Ammon's horn (tissue), 1 donor: ENCODE data around the gene ACVR1C.

Experiments
- DNase-seq: peaks from one replicate; pipeline ENCODE4 v3.0.0-alpha.2; 2016; ENCODE audit warnings: low spot score

ACVR1C gene

DNA sequence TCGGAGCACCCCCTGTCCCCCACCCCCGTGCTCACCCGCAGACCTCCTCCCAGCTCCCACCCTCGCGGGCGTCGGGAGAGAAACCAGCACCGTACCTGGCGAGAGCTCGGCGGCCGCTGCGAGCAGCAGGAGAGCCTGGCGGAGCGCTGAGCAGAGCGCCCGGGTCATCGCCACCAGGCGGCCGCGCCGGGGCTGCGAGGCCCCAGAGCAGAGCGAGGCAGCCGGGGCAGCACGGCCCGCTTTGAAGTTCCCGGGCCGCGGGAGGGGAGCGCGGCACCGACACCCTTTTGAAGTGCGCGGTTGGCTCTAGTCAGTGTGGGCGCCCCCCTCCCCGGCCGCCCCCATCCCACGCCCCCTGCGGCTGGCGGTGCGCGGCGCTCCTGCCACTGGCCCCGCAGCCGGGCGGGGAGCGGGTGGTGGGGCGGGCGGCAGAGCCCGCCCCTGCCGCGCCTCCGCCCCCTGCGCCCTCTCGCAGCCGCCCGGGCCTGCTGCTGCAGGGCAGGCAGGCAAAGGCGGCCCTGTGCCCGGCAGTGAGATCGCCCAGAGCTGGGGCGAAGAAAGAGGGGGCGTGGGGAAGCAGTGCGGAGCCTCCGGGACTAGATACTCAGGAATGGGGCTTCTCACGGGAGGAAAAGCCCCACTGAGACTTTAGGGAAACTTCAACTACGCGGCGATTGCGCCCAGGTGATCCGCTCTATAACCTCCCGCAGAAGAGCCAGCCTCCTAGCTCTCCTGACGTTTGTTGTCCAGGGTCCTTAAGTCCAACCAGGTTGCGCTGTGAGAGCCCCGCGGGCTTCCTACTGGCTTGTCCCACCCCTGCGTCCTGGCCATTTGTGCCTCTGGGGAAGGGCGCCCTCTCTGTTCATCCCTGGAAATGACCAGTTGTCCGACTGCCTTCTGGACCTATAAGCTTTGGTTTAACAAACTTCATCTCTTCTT, at the start of gene ACVR1C:
Gene ACVR1C, minus strand, starts transcription at position 388 of the 939 bp plus-strand sequence. Its CDS starts 220 bp downstream, at position 168.
- peak; percentile 85 for DNase-seq

DNA sequence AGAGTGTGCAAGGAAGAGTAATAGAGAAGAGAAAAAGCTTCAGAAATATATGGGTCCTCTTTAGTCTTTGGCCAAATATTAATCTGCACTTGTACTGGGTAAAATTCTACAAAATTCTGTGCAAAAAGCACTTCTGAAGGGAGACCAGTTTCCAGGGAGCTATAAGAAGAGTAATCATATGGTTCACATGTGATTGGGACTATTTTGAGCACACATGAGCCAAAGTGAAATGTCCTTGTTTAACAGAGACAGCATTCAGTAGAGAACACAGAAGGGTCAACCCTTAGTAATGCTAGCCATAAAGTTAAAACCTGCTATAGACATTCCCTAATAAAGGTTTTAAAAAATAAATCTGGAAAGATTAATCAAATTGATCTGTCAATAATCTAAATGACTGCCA, 49.3 kb upstream of the ACVR1C start:
- no peak for DNase-seq

DNA sequence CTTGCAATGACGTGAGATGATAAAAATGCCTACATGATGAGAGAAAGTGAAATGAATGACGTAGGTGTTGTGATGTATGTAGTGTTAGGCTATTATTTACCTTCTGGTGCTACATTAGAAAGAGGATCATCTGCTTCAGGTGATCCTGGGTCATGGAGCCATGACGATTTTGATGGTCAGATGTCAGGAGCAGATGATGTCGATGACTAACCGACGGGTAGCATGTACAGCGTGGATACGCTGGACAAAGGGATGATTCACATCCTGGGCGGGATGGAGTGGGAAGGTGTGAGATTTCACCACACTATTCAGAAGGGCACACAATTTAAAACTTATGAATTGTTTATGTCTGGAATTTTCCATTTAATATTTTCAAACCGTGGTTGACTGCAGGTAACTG, 43.5 kb upstream of the ACVR1C start:
- DNase-seq, result no peak

DNA sequence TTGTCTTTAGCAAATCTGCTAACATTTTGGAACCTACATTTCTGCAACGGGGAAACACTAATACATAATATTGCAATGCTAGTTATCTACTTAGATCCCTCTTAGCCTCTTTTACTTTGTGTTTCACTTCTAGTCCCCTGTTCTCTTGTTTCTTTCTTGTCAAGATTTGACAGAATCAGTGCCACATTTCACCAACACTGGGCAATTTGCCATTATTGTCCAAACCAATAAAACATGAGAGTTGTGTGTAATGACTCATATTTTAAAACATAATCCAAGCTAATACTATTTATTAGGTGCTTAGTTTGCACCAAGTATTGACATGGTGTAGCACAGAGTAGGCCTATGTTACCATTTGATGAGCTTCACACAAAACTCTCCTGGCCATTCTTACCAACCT, 33.7 kb upstream of the ACVR1C start:
- DNase-seq, result no peak

DNA sequence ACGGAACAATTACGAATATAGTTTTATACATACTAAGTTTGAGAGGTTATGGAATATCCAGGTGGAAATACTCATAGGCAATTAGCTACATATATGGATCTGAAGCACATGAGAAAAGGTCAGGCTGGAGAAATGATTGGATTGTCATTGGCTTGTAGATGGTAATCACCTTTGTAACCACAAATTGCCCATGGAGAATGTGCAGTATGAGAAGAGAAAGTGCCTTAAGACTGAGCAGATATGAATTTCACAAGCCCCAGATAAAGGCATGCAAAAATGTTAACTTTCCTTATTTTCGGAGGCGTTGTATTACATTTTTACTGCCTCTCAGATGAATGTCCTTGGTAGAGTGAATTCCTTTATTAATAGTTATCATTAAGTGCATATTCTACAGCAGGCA, 33.1 kb upstream of the ACVR1C start:
- DNase-seq, result no peak

- DNase-seq, result no peak
Measured at GRCh38 chr2:157657858-157658257, 29.2 kb upstream of the ACVR1C start.

DNA sequence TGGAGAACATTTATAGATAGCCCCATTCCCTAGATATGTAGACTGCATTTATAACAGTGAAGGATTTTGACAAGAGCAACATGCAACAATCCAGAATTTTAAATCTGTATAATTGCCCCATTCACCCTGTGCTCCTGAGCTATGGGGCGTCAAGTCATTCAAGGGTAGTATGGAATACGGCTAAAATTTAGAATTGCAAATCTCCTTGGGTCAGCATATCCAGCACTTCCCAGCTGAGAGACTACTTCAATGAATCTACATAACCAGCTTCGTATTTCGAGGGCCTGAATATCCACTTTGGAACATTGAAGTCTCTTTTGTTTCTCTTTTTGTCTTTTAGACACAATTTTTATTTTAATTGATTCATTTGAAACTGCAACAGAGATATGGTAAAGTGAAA, 28.4 kb upstream of the ACVR1C start:
- DNase-seq, result no peak

- DNase-seq, result peak; percentile 28
Measured at GRCh38 chr2:157644776-157645175, 16.1 kb upstream of the ACVR1C start.

- no peak for DNase-seq
Measured at GRCh38 chr2:157631861-157632260, 3.2 kb upstream of the ACVR1C start.

DNA sequence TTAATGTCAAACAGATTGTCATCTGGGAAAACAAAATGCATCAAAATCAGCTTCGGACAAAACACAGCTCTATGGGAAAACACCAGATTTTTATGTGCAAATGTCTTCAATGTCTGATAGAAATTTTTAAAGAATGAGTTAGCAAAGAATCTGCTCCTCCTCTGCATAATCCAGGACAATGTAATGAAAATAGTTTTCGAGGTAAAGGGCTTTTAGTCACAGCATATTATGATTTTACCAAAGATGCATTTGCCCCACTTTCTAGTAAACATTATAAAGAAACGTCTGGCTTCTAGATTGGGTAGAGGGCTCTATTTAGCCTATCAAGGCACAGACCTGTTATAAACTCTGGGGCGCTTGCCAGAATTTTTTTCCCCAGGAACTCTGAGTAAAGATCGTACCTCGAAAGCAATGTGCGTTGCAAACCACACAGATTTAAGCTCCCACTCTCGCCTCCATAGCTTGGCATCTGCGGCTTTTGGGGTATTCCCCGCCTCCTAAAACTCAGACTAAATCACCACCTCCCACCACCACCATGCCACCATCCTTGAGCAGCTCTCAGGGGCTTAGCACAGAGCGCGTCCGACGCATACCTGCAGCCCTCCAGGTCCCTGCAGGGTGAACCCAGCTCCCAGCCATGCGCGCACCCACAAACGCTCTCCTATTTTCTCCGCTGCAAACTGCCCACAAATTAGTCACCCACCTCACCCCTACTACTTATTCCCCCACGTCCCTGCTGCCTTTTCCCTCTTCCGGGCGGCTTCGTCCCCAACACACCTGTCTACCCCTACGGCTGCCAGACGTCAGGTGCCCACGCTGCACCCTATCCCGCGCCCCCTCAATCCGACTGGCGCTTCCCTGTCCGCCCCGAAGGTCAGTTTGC, 829 bp downstream of the ACVR1C start:
- DNase-seq, result peak; percentile 16

DNA sequence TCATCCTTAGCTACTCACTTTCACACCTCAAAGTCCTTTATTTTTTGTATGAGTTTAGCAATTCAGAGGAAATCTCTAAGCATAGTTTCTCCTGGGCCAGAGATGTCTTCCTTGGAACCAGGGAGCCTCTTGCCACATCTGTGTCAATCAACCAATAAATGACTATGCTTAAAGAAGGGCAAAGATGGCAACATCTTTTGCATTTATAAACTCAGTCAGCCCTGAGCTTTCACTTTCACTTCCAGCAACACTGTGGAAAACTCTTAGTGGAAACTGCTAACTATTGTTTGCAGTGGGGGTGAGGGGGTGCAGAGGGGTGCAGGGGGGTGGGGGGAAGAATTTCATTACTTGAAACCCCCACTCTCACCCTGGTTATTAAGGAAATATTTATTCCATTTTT, 3.4 kb downstream of the ACVR1C start:
- no peak for DNase-seq

- DNase-seq, result no peak
Measured at GRCh38 chr2:157620956-157621355, 7.7 kb downstream of the ACVR1C start.

GRCh38 chr2:157611726-157612125, 16.9 kb downstream of the ACVR1C start:
- DNase-seq, result no peak

- DNase-seq, result no peak
Measured at GRCh38 chr2:157611110-157611509, 17.6 kb downstream of the ACVR1C start.

DNA sequence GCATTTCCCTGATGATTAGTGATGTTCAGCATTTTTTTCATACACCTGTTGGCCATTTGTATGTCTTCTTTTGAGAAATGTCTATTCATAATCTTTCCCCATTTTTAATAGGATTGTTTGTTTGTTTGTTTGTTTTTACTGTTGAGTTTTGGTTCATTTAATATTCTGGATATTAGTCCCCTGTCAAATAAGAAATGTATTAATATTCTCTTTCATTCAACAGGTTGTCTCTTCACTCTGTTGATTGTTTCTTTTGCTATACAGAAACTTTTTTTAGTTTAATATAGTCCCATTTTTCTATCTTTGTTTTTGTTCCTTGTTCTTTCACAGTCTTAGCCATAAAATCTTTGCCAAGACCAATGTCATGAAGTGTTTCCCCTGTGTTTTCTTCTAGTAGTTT, 22.1 kb downstream of the ACVR1C start:
- no peak for DNase-seq

GRCh38 chr2:157603198-157603597, 25.5 kb downstream of the ACVR1C start:
- no peak for DNase-seq

GRCh38 chr2:157601807-157602206, 26.9 kb downstream of the ACVR1C start:
- no peak for DNase-seq

DNA sequence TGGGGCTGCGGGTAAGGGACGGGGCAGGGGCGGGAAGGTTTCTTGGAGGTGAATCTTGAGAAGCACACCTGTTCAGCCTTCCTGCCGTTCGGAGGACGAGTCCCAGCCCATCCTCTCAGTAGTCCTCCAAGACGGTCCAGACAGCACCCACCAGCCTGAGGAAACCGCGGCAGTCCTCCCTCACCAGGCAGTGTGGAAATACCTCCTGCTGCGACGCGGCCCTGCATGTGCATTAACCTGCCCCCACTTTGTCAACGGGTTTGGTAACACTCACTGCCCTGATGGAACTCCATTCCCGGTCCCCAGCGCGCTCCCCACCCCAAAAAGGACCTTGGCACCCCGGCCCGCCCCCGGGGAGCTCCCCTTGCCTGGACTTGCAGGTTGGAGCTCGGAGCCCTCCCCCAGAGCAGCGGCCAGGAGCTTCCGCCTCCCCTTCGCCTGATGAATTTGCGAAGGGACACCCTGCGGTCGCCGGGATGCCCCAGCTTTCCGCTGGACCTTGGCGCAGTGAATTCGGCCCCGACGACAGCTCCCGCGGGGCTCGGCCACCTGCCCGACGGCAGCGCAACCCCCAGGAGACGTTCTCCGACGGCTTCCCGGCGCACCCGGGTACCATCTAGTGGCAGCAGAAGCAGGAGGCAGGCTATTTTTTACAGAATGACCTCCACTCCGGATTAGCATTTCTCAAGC, 31.5 kb downstream of the ACVR1C start:
- DNase-seq, result peak; percentile 59

- peak; percentile 53 for DNase-seq
Measured at GRCh38 chr2:157593411-157593810, 35.3 kb downstream of the ACVR1C start.

DNA sequence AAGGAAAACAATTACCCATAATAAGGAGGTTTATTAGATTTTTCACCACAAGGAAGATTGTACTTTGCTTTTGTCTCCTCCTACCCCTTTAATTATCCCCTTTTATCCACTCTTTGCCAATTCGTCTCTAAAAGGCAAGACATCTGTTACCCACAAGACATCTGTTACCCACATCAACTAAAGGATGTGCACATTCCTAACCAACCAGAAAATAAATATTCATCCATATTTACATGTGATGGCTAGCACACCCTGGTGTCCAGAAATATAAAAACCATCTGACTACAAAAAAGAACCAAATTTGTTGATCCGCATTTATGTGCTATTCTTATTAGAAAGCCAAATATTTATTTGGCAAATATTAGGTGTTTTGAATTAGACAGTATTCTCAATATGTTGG, 35.7 kb downstream of the ACVR1C start:
- DNase-seq, result peak; percentile 52

- no peak for DNase-seq
Measured at GRCh38 chr2:157592374-157592773, 36.3 kb downstream of the ACVR1C start.

- DNase-seq, result peak; percentile 25
Measured at GRCh38 chr2:157587576-157587975, 41.1 kb downstream of the ACVR1C start.
